Esophagus muscularis mucosa (tissue), 3 donors: Measurements from ENCODE around the gene LCE5A.

Experiments used
- CTCF ChIP-seq, 3 experiments: fragments of 200-600 bp in 2 of 3; fragments of 450-650 bp in 1 of 3; sonication (generic) in 2 of 3; IDR thresholded peaks; one replicate each; pipeline ENCODE4 v1.5.1; 2017 to 2019; ENCODE audit warnings: antibody characterized with exemption in 3 of 3, mild to moderate bottlenecking in 2 of 3, moderate library complexity in 1 of 3
- POLR2AphosphoS5 ChIP-seq, 2 donors: sonication (generic); formaldehyde crosslinking; IDR thresholded peaks; one replicate each; pipeline ENCODE4 v1.6.1; 2017; ENCODE audit warnings: antibody characterized with exemption in 2 of 2

- peak in 2 of 3 experiments; percentile 11 to 32 for TF ChIP-seq CTCF (IDR thresholded peaks at IDR 0.05)
- no peak for TF ChIP-seq POLR2AphosphoS5 (IDR thresholded peaks at IDR 0.05)
These were observed 22.8 kb downstream of the LCE5A start for GRCh38 chr1:152533327-152533938.
